CD4-positive, alpha-beta T cell treated with Interleukin-10 for 1 hour (primary cell): ENCODE measurements around the gene PPARD.

ENCODE experiments used
- DNase-seq: peaks from one replicate; pipeline ENCODE4 v3.0.0-alpha.2; 2020

The PPARD gene

DNA sequence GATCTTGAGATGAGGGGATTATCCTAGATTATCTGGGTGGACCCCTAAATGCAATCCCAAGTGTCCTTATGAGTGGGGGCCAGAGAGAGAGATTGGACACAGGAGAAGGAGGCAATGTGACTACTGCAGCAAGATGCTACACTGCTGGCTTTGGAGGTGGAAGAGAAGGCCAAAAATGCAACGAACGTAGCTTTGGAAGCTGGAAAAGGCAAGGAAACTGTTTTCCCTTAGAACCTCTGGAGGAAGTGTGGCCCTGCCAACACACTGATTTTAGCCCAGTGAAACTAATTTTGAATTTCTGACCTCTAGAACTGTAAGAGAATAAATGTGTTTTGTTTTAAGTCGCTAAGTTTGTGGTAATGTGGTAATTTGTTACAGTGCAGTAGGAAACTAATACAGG is 15.7 kb downstream of the PPARD start:
- DNase-seq: no peak

DNA sequence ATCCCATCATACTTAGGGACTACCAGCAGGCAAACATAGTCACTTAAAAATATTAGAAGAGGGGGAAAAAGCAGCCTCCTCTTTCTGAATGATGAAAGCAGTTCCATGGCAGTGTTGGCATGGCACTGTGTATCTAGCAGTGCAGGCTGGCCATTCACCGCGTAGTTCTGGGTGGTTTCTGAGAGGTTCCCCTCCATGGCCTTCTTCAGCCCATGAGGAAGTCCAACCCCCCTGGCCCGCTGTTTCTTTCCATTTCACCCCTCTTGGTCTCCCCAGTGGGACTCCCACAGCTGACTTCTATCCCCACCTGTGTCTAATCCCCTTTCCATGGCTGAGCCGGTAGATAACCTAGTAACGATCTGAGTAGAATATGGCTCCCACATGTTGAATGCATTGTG is 17.0 kb downstream of the PPARD start:
- DNase-seq: no peak

DNA sequence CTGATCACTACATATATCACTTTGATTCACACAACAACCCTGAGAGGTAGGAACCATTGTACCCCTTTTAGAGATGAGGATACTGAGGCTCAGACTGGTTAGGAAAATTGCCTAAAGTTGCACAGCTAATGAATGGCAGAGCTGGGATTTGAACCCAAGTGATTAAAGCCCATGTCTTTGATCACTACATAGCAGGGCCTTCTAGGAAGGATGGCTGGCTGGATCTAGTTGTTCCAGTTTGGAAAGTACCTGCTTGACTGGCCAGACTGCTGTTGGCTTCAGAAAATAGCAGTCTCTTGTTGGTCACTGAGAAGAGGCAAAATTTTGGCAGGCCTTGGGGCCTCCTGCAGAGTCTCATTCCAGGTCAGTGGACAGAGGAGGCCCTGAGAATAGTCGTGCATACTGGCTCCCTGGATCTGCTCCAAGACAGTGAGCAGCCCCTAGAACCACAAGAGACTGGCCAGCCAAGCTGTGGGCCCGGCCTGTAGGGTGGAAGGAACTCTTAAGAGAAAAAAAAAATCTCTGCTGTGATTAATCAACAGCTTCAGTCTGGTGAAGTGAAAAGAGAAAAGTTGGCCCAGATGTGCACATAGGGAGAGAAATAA is 17.5 kb downstream of the PPARD start:
- no peak for DNase-seq

DNA sequence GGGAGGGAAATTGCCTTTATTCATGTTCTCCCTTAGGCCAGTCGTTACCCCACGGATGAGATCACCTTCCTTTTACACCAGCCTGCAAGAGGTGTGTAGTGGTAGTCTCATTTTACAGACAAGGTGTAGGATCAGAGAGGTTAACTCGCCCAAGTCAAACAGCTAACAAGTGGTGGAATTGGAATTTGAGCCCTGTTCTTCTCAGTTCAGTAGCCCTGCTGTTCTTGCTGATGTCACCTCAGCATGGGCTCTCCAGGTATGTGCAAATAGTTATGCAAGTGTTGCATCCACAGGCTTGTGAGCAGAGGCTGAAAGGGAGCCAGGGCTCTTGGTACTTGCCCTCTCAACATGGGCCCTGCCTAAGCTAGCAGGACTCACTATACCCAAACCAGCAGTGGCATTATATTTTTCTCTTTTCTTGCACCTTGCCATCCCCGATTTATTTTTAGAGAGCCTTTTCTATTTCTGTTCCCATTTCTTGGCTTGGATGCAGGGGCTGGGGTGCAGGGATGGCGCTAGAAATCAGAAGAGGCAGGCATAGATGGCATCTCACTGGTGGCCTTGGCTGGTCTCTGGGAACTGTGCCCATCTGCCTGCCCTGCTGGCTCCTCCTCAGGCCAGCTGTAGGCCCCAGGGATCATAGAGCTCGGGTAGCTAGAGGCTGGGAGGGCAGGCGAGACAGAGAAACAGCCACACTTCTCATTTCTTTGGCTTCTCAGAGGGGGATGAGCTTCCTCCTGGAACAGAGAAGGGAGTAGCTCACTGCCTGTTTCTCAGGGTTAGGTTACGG is 18.2 kb downstream of the PPARD start:
- no peak for DNase-seq

DNA sequence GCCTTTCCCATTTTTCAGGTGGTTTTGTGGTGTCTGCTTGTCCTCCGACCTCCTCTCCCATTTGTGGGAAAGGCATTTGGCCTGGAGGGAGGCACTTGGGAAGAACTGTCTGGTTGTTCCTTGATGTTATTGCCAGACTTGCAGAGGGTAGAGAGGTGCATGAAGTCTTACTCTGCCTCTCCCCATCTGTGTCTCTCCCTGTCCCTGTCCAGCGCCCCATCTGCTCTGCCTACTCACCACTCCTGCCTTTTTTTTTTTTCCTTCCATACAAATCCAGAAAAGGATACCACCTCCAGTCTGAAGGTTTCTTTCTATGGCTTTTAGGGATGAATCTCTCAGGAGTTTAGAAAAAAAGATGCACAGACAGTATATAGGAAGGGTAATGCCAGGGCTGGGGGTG is 19.8 kb downstream of the PPARD start:
- DNase-seq: no peak

DNA sequence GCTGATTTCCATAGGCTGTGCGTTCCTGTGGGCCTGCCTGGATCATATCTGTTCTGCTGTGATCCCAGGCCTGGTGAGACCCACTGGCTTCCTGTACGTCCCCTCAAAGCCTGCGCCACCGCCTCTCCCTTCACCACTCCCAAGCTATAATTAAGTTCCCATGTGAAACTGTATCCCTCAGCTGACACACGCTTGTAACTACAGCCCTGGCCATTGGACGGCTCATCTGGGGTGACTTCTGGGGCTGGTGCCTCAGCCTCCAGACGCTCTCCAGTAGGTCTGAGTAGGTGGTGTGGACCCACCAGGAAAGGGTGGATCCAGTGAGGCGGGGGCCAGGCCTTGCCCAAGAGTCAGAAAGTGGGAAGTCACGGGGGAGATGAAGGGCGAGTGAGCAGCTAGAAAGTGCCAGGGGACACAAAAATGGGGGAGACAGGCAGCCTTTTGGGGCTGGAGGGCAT is 21.0 kb downstream of the PPARD start:
- no peak for DNase-seq

DNA sequence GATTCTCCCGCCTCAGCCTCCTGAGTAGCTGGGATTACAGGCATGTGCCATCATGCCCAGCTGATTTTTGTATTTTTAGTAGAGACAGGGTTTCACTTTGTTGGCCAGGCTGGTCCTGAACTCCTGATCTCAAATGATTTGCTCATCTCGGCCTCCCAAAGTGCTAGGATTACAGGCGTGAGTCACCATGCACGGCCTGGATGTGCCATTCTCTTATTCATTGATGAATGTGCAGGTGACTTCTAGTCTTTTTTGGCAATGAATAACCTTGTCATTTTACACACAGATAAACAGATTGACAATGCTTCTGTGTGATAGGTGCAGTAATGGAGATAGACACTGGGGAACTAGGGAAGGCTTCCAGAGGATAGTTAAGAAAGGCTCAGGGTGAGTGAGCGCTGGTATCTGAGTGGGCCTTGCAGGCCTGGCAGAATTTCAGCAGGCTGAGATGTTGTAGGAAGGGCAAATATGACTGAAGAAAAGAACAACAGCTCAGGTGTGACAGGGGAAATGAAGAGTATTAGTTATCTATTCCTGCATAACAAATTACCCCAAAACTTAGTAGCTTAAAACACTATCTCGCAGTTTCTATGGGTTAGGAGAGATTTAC is 23.3 kb downstream of the PPARD start:
- no peak for DNase-seq

DNA sequence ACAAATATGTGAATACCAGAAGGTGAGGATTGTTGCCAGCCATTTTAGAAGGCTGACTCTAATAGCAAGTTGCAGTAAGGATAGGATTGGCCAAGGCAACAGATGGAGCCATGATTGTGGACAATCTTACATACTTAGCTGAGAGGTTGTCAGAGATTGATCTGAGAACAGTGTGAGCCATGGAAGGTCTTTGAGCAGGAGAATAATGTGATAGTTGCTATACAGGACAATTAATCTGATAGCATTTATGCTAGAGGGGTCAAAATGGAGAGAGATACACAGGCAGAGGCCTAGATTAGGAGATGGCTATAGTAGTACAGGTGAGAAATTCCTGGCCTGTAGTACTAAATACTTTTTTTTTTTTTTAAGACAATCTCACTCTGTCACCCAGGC is 23.8 kb downstream of the PPARD start:
- DNase-seq: no peak

DNA sequence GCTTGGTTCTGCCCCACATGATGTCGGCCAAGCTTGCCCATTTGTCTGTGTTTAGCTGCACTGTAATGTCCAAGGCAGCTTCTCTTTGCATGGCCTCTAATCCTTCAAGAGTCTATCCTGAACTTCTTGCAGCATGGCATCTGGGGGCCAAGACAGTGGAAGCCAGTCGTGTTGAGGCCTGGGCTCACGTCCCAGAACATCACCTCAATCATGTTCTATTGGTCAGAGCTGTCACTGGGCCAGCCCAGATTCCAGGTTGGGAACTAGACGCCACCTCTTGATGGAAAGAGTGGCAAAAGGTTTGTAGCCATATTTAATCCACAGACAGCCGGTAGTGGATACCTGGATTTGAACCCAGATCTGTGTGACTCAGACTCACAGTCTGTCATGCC is 25.3 kb downstream of the PPARD start:
- DNase-seq: no peak

DNA sequence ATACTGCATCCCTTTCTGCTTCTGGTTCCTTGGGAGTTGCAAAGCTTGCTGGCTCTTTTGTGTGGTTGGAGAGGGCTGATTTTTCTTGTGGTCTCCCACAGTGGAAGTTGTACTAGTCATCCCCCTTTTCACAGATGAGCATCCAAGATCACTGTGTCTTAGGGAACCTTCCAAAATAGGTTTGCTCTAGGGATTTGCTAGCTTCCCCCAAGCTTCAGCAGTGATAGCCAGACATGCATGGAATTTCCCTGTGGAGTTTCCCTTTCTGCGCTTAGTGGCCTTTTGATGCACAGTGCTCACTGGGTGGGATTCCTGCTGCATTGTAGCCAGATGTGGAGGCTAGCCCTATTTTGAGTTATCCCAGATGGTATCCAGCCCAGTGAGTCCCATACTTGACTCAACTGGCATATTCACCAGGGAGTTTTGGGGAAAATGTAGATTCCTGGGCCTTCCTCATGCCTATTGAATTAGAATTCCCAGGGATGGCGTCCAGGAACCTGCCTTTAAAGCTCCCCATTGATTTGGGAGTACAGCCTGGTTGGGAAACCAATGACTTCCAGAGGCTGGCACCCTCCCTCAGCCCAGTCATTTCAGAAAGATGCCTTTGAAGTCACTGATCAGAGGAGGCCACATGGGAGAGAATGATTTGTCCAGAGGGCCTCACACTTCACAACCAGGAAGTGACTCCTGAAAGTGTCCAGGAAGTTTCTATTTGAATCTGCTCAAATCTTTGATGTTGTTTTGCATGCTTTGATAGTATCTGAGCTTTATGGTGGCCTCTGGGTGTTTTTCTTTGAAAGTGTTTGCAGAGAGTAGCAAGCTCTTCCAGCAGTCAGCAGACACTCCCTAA is 25.9 kb downstream of the PPARD start:
- DNase-seq: peak; percentile 21

DNA sequence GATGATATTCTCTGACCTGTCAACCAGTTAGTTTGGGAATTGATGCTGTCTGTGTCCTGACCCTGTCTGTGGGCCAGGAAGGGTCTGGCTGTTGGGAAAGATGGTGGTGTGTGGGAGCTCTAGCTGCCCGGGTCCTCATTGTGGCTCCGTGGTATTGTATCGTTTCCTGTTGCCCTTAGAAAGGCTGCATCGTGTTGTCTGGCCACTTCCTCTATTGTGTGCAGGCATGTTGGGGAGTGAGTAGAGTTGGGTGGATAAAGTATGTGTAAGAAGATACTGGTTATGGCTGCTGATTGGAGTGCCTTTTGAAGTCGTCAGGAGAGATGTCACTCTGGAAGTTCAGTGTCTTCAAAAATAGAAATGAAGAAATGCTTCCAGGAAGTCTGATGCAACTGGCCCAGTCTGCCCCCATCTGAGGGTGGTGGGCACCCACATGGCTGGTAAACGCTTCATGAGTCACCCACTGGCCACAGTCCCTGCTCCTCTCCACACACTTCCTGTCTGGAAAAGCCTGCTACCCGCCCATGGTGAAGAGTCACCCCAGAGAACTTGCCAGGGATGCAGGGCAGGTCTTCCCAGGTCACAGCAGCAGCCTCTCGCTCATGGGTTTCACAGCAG is 27.9 kb downstream of the PPARD start:
- DNase-seq: peak; percentile 37

DNA sequence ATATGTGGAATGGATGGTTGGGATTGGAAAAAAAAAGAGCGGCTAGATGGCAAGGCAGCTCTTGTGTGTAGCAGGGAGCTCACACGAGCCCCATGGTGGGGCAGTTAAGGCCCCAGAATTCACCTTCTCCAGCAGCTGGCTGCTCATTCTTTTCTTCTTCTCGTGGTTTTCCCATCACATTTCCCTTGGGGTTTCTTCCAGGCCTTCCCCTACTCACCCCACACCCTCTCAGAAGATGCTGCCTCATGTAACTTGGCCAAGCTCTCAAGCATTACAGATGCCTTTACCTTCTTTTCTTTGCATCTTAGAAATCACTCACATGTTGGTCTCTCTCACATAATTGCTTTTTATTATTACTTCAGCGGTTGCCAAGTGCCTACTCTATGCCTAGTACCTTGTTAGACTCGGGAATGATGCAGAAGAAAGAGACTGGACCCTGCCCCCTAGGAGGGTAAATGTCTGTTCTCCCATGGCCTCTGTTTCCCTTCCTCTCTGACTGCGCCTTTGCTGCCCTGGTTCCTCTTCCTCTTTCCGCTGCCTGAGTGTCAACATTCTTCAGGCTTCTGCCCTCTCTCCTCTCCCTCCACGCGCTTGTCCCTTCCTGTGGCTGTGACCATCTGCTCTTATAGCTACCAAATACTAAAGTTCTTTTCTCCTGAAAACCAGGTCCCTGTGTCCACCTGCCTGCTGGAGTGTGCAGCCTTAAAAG is 28.6 kb downstream of the PPARD start:
- DNase-seq: no peak

DNA sequence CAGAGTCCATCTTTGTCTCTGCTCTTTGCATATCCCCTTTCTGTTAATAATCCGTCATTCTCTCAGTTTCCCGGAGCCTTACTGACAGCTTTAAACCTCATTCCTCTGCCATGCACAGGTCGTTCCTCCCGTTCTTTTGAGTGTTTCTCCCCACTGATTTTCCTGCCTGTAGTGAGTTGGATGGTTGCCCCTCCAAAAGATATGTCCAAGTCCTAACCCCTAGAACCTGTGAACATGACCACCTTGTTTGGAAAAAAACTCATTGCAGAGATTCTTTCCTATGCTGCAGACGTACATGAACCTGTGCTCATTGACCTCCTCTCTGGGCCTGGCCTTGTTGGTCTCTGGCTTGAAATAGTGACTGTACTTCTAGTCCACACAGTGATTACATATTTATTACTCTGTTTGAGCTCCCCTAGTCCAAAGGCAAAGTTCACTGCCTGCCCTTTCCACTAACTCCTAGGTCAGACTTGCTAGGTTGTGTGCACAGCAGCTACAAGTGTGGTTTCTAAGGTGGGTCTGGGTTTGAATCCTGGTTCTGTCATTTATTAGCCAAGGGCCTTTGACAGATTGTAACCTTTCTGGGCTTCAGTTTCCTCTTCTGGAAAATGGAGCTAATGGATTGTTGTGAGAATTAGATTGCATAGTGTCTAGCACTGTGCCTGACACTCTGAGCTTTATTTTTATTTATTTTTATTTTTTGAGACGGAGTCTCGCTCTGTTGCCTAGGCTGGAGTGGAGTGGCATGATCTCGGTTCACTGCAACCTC is 29.3 kb downstream of the PPARD start:
- DNase-seq: no peak

DNA sequence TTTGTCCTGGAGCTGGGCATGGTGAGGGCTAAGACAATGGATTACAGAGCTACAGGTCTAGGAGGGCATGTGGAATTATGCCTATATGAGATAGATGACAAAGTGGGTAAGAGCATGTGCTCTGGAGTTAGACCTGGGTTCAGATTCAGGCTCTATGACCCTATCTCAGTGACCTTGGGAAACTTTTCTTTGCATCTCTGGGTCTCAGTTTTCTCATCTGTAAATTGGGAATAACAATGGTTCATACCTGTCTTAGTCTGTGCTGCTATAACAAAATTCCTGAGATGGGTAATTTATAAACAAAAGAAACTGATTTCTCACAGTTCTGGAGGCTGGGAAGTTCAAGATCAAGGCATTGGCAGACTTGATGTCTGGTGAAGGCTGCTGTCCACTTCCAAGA is 30.3 kb downstream of the PPARD start:
- no peak for DNase-seq

DNA sequence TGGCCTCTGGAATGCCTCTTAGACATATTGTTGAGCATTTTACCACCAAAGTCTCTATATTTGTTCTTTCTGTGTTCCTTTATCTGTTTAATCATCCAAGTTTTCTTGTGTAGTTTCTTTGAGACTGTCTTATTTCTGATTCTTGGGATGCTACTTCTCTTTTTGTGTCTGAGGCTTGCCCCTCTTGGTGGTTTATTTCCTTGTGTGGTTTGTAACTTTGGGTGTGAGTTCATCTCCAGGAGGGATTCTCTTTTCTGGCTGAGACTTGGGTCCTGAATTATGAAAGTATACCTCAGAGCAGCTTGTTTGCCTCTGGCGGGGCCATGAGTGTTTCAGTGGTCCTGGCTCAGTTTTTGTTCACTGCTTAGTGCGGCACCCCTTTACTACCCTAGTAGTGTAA is 33.9 kb downstream of the PPARD start:
- DNase-seq: no peak

DNA sequence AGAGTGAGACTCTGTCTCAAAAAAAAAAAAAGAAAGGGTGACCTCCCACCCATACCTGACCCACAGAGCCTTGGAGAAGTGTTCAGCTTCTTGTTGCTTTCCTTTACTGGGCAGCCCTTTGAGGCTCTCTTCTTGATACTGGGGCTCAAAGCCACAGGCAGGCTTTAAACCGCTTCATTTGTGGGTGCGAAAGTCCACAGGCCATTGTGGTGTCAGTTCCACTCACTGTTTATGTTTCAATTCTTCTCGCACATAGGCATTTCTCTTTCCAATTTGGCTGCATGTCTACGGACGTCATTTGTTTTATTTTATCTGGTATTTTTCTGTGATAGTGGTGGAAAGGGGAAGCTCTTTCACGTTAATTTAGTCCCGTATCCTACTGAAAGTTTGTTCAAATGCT is 34.6 kb downstream of the PPARD start:
- DNase-seq: no peak

DNA sequence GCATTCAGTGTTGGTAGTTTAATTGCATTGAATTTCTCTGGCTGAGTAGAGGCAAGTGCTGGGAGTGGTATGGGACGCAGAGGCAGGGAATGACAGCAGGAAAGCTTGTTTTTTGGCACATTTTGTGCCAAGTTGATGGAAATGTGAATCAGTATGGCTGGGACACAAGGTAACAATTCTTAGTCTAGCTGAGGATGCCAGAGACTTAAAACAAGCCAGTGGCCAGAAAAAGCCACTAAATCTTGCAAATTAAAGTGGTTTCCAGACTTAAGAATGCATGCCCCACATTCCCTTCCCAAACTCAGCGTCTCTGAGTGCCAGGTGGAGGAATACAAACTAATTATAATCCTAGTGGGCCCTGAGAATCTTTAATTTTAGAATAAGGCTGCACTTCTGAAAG is 35.9 kb downstream of the PPARD start:
- DNase-seq: no peak

DNA sequence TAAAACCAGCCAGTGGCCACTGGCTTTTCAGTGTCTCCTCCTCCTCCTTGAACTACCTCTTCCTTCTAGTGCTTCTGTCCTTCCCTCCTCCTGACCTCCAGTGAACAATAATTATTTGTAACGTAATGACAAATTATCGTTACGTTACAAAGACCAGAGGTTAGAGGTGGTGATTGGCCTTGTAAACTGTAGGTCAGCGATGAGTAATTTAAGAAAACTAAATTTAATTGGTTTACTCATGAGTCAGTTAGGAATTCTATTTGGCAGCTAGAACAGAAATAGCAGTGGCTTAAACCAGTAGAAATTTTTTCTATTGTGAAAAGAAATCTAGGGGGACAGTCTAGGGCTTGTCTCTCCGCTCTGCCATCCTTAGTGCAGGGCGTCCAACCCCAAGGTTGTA is 38.8 kb downstream of the PPARD start:
- no peak for DNase-seq

DNA sequence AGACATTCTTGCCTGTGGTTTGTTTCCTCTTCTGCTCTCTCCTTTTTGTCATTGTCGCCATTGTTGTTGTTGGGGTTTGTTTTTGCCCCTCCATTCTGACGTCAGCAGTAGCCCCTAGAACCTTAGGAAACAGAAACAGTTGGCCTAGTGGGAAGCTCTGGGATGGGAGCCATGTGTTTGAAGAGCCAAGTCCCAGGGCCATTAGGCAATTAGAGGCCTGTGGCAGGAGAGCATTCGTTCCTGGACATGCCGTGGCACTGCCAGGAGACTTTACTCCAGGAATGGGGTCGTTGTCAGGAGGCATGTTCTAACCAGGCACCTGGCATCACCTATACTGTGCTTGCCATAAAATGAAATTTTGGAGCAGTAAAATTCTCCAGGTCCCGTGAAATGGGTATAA is 39.7 kb downstream of the PPARD start:
- DNase-seq: no peak

DNA sequence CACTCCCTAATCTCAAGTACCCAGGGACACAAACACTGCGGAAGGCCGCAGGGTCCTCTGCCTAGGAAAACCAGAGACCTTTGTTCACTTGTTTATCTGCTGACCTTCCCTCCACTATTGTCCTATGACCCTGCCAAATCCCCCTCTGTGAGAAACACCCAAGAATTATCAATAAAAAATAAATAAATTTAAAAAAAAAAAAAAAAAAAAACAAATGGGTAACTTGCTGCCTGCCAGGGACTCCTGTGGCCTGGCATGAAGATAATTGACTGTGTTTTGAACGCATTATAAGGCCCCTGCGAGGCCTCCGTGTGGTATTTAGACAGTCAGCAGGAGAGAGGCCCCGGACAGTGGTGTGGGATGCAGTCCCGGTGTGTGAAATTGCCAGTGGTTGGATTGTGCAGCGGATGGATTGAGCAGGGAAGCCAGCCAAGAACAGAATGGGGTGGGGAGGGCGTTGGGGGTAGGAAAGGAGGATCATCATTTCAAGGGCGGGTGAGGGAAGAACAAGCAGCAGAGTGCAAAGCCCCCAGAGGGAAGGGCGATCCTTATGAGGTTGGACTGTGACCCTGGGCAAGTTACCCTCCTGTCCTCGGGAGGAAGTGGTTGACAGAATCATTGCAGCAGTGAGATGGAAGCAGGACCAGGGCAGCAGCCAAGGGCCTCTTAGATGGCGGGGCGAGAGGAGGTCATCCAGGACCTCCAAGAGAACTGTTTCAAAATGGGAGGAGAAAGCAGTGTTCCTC is 43.3 kb downstream of the PPARD start:
- DNase-seq: no peak

DNA sequence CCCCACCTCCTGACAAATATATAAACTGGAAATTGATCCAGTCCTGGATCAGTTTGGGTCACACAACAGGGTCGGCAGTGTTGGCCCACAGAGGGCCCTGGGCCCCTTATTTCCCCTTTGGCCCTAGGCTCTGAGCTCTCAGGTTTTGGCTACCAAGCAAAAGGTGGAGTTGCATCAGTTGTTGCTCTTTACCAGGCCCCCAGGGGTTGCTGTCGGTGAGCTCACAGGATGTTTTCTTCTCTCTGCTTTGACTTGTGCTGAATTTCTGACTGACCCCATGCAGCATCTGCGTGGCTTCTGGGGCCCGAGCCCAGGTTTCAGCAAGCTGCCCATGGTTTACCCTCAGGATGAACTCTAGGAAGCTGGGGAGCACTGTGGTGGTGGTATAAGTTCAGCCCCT is 44.6 kb downstream of the PPARD start:
- no peak for DNase-seq
